Measurements from ENCODE around the gene STX10. TPM values are rescaled to one million over a fixed set of nuclear protein-coding genes. Genes with fewer than 3 reads are reported as not detected.
A peak's percentile ranks its signal among the peaks of the same experiment; 100 is the strongest.

STX10 gene
- total and polyA plus RNA-seq, 9 of the 15 experiments (the other 6 are each of a cell fraction or from before 2014, with no cell fraction given): 0.51 to 66.3 (median 31.0) TPM

DNA sequence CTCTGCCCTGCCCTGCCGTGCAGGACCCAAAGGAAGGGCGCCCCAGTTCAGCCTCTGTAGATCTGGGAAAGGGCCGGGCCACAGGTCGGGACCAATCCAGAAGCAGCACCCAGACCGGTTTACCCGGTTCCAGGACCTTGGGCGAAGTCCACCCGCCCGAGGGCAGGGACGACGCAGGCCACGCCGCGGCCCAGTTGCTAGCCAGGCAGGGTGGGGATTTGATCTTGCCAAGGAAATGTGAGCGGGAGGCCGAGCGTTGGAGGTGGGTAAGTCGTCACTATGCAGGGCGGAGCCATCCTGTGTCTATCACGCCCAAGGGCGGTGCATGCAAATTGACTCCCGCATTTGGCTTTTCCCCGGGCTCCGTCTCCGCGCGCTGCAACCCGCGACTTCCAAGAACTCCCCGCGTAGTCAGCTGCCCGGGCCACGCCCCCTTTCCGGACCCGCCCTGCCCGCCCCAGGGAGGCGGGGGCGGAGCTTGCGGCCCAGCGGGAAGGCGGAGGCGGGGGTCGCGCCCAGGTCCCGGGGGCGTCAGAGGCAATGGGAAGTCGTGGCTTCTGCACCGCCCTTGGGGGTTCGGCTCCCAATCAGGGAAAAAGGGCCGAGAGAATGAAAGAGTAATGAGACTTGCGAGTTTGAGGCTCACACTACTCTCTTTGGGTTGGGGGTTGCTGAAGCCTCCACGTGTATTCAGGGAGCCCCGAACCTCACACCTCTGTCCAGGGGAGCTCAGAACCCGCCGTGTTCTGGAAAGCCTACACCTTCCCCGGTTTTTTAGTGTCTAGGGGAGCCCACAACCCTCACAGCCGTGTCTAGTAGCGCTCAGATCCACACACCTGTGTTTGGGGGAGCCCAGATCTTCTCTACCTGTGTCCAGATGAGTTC lies 12.8 kb upstream of the STX10 start (continued):
- TF ChIP-seq, protein P1, sequence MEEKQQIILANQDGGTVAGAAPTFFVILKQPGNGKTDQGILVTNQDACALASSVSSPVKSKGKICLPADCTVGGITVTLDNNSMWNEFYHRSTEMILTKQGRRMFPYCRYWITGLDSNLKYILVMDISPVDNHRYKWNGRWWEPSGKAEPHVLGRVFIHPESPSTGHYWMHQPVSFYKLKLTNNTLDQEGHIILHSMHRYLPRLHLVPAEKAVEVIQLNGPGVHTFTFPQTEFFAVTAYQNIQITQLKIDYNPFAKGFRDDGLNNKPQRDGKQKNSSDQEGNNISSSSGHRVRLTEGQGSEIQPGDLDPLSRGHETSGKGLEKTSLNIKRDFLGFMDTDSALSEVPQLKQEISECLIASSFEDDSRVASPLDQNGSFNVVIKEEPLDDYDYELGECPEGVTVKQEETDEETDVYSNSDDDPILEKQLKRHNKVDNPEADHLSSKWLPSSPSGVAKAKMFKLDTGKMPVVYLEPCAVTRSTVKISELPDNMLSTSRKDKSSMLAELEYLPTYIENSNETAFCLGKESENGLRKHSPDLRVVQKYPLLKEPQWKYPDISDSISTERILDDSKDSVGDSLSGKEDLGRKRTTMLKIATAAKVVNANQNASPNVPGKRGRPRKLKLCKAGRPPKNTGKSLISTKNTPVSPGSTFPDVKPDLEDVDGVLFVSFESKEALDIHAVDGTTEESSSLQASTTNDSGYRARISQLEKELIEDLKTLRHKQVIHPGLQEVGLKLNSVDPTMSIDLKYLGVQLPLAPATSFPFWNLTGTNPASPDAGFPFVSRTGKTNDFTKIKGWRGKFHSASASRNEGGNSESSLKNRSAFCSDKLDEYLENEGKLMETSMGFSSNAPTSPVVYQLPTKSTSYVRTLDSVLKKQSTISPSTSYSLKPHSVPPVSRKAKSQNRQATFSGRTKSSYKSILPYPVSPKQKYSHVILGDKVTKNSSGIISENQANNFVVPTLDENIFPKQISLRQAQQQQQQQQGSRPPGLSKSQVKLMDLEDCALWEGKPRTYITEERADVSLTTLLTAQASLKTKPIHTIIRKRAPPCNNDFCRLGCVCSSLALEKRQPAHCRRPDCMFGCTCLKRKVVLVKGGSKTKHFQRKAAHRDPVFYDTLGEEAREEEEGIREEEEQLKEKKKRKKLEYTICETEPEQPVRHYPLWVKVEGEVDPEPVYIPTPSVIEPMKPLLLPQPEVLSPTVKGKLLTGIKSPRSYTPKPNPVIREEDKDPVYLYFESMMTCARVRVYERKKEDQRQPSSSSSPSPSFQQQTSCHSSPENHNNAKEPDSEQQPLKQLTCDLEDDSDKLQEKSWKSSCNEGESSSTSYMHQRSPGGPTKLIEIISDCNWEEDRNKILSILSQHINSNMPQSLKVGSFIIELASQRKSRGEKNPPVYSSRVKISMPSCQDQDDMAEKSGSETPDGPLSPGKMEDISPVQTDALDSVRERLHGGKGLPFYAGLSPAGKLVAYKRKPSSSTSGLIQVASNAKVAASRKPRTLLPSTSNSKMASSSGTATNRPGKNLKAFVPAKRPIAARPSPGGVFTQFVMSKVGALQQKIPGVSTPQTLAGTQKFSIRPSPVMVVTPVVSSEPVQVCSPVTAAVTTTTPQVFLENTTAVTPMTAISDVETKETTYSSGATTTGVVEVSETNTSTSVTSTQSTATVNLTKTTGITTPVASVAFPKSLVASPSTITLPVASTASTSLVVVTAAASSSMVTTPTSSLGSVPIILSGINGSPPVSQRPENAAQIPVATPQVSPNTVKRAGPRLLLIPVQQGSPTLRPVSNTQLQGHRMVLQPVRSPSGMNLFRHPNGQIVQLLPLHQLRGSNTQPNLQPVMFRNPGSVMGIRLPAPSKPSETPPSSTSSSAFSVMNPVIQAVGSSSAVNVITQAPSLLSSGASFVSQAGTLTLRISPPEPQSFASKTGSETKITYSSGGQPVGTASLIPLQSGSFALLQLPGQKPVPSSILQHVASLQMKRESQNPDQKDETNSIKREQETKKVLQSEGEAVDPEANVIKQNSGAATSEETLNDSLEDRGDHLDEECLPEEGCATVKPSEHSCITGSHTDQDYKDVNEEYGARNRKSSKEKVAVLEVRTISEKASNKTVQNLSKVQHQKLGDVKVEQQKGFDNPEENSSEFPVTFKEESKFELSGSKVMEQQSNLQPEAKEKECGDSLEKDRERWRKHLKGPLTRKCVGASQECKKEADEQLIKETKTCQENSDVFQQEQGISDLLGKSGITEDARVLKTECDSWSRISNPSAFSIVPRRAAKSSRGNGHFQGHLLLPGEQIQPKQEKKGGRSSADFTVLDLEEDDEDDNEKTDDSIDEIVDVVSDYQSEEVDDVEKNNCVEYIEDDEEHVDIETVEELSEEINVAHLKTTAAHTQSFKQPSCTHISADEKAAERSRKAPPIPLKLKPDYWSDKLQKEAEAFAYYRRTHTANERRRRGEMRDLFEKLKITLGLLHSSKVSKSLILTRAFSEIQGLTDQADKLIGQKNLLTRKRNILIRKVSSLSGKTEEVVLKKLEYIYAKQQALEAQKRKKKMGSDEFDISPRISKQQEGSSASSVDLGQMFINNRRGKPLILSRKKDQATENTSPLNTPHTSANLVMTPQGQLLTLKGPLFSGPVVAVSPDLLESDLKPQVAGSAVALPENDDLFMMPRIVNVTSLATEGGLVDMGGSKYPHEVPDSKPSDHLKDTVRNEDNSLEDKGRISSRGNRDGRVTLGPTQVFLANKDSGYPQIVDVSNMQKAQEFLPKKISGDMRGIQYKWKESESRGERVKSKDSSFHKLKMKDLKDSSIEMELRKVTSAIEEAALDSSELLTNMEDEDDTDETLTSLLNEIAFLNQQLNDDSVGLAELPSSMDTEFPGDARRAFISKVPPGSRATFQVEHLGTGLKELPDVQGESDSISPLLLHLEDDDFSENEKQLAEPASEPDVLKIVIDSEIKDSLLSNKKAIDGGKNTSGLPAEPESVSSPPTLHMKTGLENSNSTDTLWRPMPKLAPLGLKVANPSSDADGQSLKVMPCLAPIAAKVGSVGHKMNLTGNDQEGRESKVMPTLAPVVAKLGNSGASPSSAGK (IDR thresholded peaks at IDR 0.05): peak; percentile 75
- TF ChIP-seq HDAC2 (IDR thresholded peaks at IDR 0.05) (no peak; the same call in 1 of the 2 replicates), ZNF695 (CRISPR knock-in tag; IDR thresholded peaks at IDR 0.05) (no peak), SIX5 (IDR thresholded peaks at IDR 0.05; ENCODE audit: borderline replicate concordance in 1 of 2, insufficient read depth in 1 of 2, low read depth in 1 of 2, low read length in 2 of 2) (0 out of 4 replicates have a peak, but pooled peaks of 1 of the 2 experiments have one; percentile 2), ARHGAP35 (IDR thresholded peaks at IDR 0.05; ENCODE audit: partially characterized antibody) (no peak), ZNF75A (CRISPR knock-in tag; IDR thresholded peaks at IDR 0.05) (no peak), HLTF (IDR thresholded peaks at IDR 0.05) (no peak), HNRNPH1 (optimal IDR thresholded peaks at IDR 0.05; ENCODE audit: low read depth, low read length) (no peak), TRIM28 (IDR thresholded peaks at IDR 0.05) (0 out of 2 replicates have a peak, but pooled peaks have one; percentile 20), ELF1 (tag; IDR thresholded peaks at IDR 0.05) (no peak)
- TF ChIP-seq, protein P2, sequence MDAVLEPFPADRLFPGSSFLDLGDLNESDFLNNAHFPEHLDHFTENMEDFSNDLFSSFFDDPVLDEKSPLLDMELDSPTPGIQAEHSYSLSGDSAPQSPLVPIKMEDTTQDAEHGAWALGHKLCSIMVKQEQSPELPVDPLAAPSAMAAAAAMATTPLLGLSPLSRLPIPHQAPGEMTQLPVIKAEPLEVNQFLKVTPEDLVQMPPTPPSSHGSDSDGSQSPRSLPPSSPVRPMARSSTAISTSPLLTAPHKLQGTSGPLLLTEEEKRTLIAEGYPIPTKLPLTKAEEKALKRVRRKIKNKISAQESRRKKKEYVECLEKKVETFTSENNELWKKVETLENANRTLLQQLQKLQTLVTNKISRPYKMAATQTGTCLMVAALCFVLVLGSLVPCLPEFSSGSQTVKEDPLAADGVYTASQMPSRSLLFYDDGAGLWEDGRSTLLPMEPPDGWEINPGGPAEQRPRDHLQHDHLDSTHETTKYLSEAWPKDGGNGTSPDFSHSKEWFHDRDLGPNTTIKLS (IDR thresholded peaks at IDR 0.05; ENCODE audit: borderline replicate concordance, low read depth): no peak
- TF ChIP-seq, protein P3, sequence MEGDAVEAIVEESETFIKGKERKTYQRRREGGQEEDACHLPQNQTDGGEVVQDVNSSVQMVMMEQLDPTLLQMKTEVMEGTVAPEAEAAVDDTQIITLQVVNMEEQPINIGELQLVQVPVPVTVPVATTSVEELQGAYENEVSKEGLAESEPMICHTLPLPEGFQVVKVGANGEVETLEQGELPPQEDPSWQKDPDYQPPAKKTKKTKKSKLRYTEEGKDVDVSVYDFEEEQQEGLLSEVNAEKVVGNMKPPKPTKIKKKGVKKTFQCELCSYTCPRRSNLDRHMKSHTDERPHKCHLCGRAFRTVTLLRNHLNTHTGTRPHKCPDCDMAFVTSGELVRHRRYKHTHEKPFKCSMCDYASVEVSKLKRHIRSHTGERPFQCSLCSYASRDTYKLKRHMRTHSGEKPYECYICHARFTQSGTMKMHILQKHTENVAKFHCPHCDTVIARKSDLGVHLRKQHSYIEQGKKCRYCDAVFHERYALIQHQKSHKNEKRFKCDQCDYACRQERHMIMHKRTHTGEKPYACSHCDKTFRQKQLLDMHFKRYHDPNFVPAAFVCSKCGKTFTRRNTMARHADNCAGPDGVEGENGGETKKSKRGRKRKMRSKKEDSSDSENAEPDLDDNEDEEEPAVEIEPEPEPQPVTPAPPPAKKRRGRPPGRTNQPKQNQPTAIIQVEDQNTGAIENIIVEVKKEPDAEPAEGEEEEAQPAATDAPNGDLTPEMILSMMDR (IDR thresholded peaks at IDR 0.05 in 2 of 3, conservative IDR thresholded peaks at IDR 0.05 in 1 of 3; ENCODE audit: insufficient read depth in 2 of 3, low read depth in 1 of 3, low read length in 3 of 3): peak in 1 of 3 experiments; percentile 1; a peak in 1 of 6 replicates

Measured in K562 (cell line).